Tibial nerve (tissue), 4 donors: ENCODE measurements around the gene RBP3. TPM values are rescaled to one million over a fixed set of nuclear protein-coding genes. Genes with fewer than 3 reads are reported as not detected.

Experiments used
- DNase-seq, 2 donors: peaks; one replicate each; pipeline ENCODE4 v3.0.0-alpha.2; 2019; ENCODE audit warnings: low spot score in 2 of 2
- H3K27ac ChIP-seq, 4 donors: fragments of 200-600 bp; sonication (generic) in 3 of 4; one replicate each; pipeline ENCODE4 v1.5.1; 2017 to 2019; ENCODE audit warnings: mild to moderate bottlenecking in 1 of 4
- H3K27me3 ChIP-seq, 2 donors: fragments of 200-600 bp; sonication (generic) in 1 of 2; one replicate each; pipeline versions ENCODE4 v1.5.1 to v1.6.0; 2017 to 2019
- H3K36me3 ChIP-seq, 3 donors: fragments of 200-600 bp; sonication (generic); one replicate each; pipeline ENCODE4 v1.5.1; 2018 to 2019
- H3K4me1 ChIP-seq, 4 donors: fragments of 200-600 bp; sonication (generic) in 3 of 4; one replicate each; pipeline ENCODE4 v1.5.1; 2017 to 2019
- H3K4me3 ChIP-seq, 4 donors: fragments of 200-600 bp; sonication (generic) in 3 of 4; one replicate each; pipeline ENCODE4 v1.5.1; 2017 to 2019; ENCODE audit warnings: mild to moderate bottlenecking in 1 of 4, moderate library complexity in 1 of 4
- H3K9me3 ChIP-seq, 4 donors: fragments of 200-600 bp; sonication (generic) in 3 of 4; one replicate each; pipeline ENCODE4 v1.5.1; 2017 to 2019
- EP300 ChIP-seq, 2 donors: sonication (generic); formaldehyde crosslinking; IDR thresholded peaks; one replicate each; pipeline ENCODE4 v1.6.1; 2017; ENCODE audit warnings: antibody characterized with exemption in 2 of 2, mild to moderate bottlenecking in 1 of 2
- POLR2A ChIP-seq, 2 donors: fragments of 450-650 bp; IDR thresholded peaks; one replicate each; pipeline ENCODE4 v1.6.1; 2017; ENCODE audit warnings: antibody characterized with exemption in 2 of 2, mild to moderate bottlenecking in 2 of 2, moderate library complexity in 2 of 2
- WGBS, 2 donors: methylation state at CpG; one replicate each; pipeline ENCODE4 v1.1.5; 2018; 5-methylcytosine and 5-hydroxymethylcytosine counted together
- total RNA-seq, 4 donors: library from RNA; depleted of rRNA; stranded (reverse); fragments of >200 nt; gene quantifications; one replicate each; pipeline ENCODE4 v1.1.0, GENCODE V29; 2016
- TF ChIP-seq, protein P1 (sequence below), 5 experiments: fragments of 200-600 bp in 3 of 5; fragments of 450-650 bp in 2 of 5; sonication (generic) in 3 of 5; IDR thresholded peaks; one replicate each; pipeline ENCODE4 v1.5.1; 2016 to 2019; ENCODE audit warnings: antibody characterized with exemption in 5 of 5, mild to moderate bottlenecking in 3 of 5, moderate library complexity in 2 of 5

RBP3 gene
- total RNA-seq, 4 donors from 2014 or later, result not detected

DNA sequence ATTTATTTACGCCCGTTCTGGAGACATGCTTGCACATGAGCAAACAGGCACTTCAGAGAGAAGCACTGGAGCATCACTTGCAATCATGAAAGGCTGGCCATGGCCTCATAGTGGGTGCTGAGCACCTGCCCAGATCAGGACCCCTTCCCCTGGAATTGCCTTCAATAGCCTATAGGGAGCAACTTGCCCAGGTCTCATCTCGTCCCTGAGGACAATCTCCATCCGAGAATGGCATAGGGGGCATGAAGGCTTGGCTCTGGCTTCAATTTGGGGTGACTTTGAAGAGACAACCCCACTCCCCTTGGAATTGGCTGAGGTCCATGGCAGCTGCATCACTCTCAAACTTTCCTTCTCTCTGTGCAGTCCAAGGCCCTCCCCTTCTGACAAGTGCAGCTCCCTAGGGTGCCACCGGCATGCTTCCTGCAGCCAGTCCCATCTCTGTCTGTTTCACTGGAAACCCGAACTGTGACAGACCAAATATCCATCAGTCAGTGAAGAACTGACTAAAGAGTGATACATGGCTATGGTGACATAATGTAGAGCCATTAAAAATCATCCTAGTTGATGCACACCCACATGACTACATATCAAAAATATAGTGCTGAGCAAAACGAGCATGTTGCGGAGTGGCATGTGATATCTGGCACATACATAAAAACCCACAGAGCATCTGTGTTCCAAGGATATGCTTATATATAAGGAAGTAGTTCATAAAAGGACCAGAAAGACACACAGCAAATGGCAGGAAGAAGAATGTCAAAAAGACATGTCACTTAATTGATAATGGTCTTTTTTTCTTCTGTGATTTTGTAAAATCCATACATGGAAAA, 13.5 kb upstream of the RBP3 start:
- Histone ChIP-seq H3K27ac (no peak overlapping the region), H3K4me1 (no peaks in the 10 kb centered on the region), H3K36me3 (no peaks in the 10 kb centered on the region), H3K9me3 (no peaks in the 10 kb centered on the region), H3K4me3 (no peak overlapping the region), H3K27me3 (no peaks in the 10 kb centered on the region)
- TF ChIP-seq, protein P1, sequence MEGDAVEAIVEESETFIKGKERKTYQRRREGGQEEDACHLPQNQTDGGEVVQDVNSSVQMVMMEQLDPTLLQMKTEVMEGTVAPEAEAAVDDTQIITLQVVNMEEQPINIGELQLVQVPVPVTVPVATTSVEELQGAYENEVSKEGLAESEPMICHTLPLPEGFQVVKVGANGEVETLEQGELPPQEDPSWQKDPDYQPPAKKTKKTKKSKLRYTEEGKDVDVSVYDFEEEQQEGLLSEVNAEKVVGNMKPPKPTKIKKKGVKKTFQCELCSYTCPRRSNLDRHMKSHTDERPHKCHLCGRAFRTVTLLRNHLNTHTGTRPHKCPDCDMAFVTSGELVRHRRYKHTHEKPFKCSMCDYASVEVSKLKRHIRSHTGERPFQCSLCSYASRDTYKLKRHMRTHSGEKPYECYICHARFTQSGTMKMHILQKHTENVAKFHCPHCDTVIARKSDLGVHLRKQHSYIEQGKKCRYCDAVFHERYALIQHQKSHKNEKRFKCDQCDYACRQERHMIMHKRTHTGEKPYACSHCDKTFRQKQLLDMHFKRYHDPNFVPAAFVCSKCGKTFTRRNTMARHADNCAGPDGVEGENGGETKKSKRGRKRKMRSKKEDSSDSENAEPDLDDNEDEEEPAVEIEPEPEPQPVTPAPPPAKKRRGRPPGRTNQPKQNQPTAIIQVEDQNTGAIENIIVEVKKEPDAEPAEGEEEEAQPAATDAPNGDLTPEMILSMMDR (IDR thresholded peaks at IDR 0.05), result no peak
- no peak for DNase-seq
- 75 to 80% methylated on average over 8 of the region's 8 CpGs for WGBS, 2 donors

DNA sequence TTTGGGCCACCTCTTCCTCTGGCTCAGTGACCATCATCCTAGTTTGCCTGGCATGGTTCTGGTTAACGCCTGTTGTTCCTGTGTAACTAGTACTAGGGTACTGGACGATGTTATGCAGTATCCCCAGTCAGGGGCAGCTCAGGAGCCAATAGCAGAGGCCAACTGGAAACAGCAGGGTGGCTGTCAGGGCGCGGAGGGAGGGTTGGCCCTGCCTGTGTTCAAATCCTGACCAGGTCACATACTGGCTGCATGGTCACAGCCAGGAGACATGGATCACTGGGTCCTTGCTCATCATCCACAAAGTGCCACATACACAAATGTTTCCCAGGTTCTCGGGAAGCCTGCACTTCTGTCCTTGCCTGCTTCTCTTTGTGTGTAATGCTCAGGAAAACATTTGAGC, 12.3 kb upstream of the RBP3 start:
- no peak overlapping the region for H3K27ac ChIP-seq
- H3K36me3 ChIP-seq, result no peaks in the 10 kb centered on the region
- no peaks in the 10 kb centered on the region for H3K9me3 ChIP-seq
- no peak for DNase-seq
- no peak for TF ChIP-seq EP300 (IDR thresholded peaks at IDR 0.05)
- TF ChIP-seq, protein P1 (IDR thresholded peaks at IDR 0.05), result no peak
- no peak for TF ChIP-seq POLR2A (IDR thresholded peaks at IDR 0.05)
- H3K4me1 ChIP-seq, result no peaks in the 10 kb centered on the region
- 83 to 84% methylated on average over 5 of the region's 5 CpGs for WGBS, 2 donors
- H3K4me3 ChIP-seq, result no peak overlapping the region
- no peaks in the 10 kb centered on the region for H3K27me3 ChIP-seq

DNA sequence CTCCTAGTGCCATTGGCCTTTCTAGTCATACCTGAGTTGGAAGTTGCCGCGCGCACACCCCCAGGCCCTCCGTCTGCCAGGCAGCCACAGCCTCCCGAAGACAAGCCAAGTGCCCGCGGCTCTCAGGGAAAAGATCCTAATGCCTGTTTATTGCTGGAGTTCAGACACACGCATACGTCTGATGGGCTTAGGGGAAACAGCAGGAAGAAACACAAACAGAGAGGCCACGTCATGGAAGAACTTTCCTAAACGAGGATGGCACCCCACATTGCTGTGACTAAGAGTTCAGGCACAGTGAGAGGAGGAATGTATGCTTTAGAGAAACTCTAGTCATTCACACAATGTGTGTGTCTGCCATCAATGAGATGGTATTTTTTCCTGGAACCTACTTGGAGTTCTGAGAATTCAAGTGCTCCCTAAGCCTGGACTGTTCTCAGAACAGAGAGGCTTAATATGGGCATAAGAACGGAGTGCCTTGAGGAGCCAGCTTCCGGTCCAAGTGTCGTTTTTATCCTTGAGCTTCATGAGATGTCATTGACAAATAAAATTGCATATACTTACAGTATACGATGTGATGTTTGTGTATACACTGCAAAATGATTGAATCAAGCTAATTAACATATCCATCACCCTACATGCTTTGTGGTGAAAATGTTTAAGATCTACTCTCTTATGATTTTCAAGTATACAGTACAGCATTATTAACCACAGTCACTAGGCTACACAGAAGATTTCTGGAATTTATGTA, 11.6 kb upstream of the RBP3 start:
- no peak for DNase-seq
- H3K36me3 ChIP-seq, result no peaks in the 10 kb centered on the region
- no peak overlapping the region for H3K27ac ChIP-seq
- WGBS, 2 donors, result 70 to 76% methylated on average over 15 of the region's 15 CpGs
- no peaks in the 10 kb centered on the region for H3K4me1 ChIP-seq
- TF ChIP-seq EP300 (IDR thresholded peaks at IDR 0.05) (no peak), POLR2A (IDR thresholded peaks at IDR 0.05) (no peak)
- TF ChIP-seq, protein P1 (IDR thresholded peaks at IDR 0.05), result no peak
- H3K27me3 ChIP-seq, result no peaks in the 10 kb centered on the region
- no peaks in the 10 kb centered on the region for H3K9me3 ChIP-seq
- no peak overlapping the region for H3K4me3 ChIP-seq

DNA sequence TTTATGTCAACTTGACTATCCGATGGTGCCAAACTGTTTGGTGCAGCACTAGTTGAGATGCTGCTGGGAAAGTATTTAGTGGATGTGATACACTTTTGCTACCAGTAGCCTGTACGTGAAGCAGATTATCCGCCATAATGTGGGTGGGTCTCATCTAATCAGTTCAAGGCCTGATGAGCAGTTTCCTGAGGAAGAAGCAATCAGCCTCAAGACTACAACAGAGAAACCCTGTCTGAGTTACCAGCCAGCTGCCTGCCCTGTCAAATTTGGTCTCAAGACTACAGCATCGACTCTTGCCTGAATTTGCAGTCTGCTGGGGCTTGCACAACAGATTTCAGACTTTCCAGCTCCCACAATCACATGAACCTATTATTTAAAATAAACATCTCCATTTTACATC, 10.9 kb upstream of the RBP3 start:
- 82 to 84% methylated on average over 4 of the region's 4 CpGs for WGBS, 2 donors
- Histone ChIP-seq H3K4me1 (no peaks in the 10 kb centered on the region), H3K4me3 (no peak overlapping the region), H3K27me3 (no peaks in the 10 kb centered on the region), H3K9me3 (no peaks in the 10 kb centered on the region), H3K27ac (no peak overlapping the region), H3K36me3 (no peaks in the 10 kb centered on the region)
- DNase-seq, result no peak
- TF ChIP-seq POLR2A (IDR thresholded peaks at IDR 0.05) (no peak), EP300 (IDR thresholded peaks at IDR 0.05) (no peak)
- TF ChIP-seq, protein P1 (IDR thresholded peaks at IDR 0.05), result no peak

DNA sequence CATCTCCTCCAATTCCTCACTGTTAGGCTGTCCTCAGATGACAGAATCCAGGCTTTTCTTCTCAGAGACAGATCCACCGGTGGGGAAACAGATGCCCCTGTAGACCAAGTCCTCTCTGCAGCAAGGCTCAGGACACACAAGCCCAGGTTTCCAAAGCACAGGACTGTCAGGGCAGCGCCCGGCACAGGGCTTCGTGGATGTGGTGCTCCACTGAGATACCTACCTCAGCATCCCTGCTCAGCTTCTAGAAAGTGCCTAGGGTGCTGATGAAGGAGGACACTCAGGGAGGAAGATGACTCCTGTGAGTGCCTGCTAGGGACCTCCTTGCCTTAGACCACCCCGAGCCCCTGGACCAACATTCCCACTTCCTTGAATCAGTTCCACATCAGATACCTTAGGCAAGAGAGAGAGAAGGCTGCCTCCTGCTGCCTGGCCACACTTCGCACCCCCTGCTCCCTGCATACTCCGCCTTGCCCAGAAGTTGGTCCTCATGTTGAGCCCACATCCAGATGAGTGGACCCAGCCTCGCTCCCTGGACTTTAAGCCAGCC, 8.9 kb upstream of the RBP3 start:
- TF ChIP-seq, protein P1 (IDR thresholded peaks at IDR 0.05), result no peak
- no peak for TF ChIP-seq POLR2A (IDR thresholded peaks at IDR 0.05)
- TF ChIP-seq EP300 (IDR thresholded peaks at IDR 0.05), result no peak
- 89 to 95% methylated on average over 8 of the region's 8 CpGs for WGBS, 2 donors

More for the DNA sequence above, 8.9 kb upstream of the RBP3 start:
- Histone ChIP-seq H3K9me3 (no peaks in the 10 kb centered on the region), H3K36me3 (no peaks in the 10 kb centered on the region), H3K4me3 (no peak overlapping the region), H3K27ac (no peak overlapping the region), H3K4me1 (no peaks in the 10 kb centered on the region), H3K27me3 (no peaks in the 10 kb centered on the region)
- no peak for DNase-seq
